ENCODE results near the gene HMGN3. TPM values are rescaled to one million over a fixed set of nuclear protein-coding genes. Genes with fewer than 3 reads are reported as not detected.

HMGN3 gene
- total and polyA plus RNA-seq, 11 donors, result 69.4 to 219 (median 127) TPM

GRCh38 chr6:79236711-79237110 lies 2.2 kb upstream of the HMGN3 start:
- Histone ChIP-seq H3K27ac (no peak overlapping the region), H3K27me3 (no peaks in the 10 kb centered on the region), H3K9me3 (no peaks in the 10 kb centered on the region), H3K36me3 (no peaks in the 10 kb centered on the region), H3K4me3 (no peak overlapping the region), H3K4me1 (peaks cover under 1 to 30% (median 11%) of the 10 kb centered on the region in 12 donors)
- 79 to 86% (median 84%) methylated on average over 3 of the region's 3 CpGs for WGBS, 4 donors
- DNase-seq, result no peak
- intact Hi-C loops (cut with DNase I), result loop anchor here in 5 of 10 donors (10.0 kb wide), 4 partner anchors 162 to 868 kb away; partner anchors contain the start of genes LCA5 (in 3 of the 5), BCKDHB (in 1 of the 5) and PHIP (in 1 of the 5)
- no peak for TF ChIP-seq POLR2A (IDR thresholded peaks at IDR 0.05)
- no peak for TF ChIP-seq CTCF (IDR thresholded peaks at IDR 0.05)
- ATAC-seq, result no peak

- DNase-seq (peak; percentile 89 to 96 (median 94)), ATAC-seq (peak; percentile 96 to 97 (median 96))
- intact Hi-C loops (cut with DNase I), result loop anchor here (1.0 to 10.0 kb wide), 12 partner anchors 55 to 871 kb away; partner anchors contain the start of genes PHIP (in 8 of the 10), LCA5 (in 7 of the 10) and BCKDHB (in 1 of the 10)
- peak overlapping the region; percentile 86 to 98 (median 92) for H3K27ac ChIP-seq
- no peaks in the 10 kb centered on the region for H3K36me3 ChIP-seq
- 0% methylated on average over 20 to 41 of the region's 41 CpGs for whole genome bisulfite sequencing, 4 donors
- peak in 10 of 12 donors; percentile 16 to 63 (median 36) for TF ChIP-seq CTCF (IDR thresholded peaks at IDR 0.05)
- TF ChIP-seq POLR2A (IDR thresholded peaks at IDR 0.05), result peak; percentile 19 to 70
- H3K27me3 ChIP-seq, result no peaks in the 10 kb centered on the region
- H3K9me3 ChIP-seq, result no peaks in the 10 kb centered on the region
- H3K4me3 ChIP-seq, result peak overlapping the region; percentile 55 to 89 (median 74)
- H3K4me1 ChIP-seq, result peaks cover 0 to 25% (median 11%) of the 10 kb centered on the region in 12 donors
These were observed 802 bp downstream of the HMGN3 start for GRCh38 chr6:79233611-79234149.

GRCh38 chr6:79232696-79233462 lies 1.6 kb downstream of the HMGN3 start:
- no peak for ATAC-seq
- Histone ChIP-seq H3K4me3 (peak overlapping the region; percentile 55 to 89 (median 74)), H3K36me3 (no peaks in the 10 kb centered on the region), H3K27ac (peak overlapping the region; percentile 86 to 98 (median 92)), H3K4me1 (peaks cover 0 to 25% (median 11%) of the 10 kb centered on the region in 12 donors), H3K27me3 (no peaks in the 10 kb centered on the region), H3K9me3 (no peaks in the 10 kb centered on the region)
- TF ChIP-seq CTCF (IDR thresholded peaks at IDR 0.05) (no peak), POLR2A (IDR thresholded peaks at IDR 0.05) (no peak)
- intact Hi-C loops (cut with DNase I), result loop anchor here (2.0 to 10.0 kb wide), 8 partner anchors 54 to 872 kb away; partner anchors contain the start of genes LCA5 (in 7 of the 10), PHIP (in 5 of the 10) and BCKDHB (in 1 of the 10)
- DNase-seq, result no peak
- WGBS, 4 donors, result 91 to 93% (median 92%) methylated on average over 6 of the region's 6 CpGs

GRCh38 chr6:79231666-79232065 lies 2.8 kb downstream of the HMGN3 start:
- Histone ChIP-seq H3K27me3 (no peaks in the 10 kb centered on the region), H3K4me3 (no peak overlapping the region), H3K27ac (no peak overlapping the region), H3K9me3 (no peaks in the 10 kb centered on the region), H3K4me1 (peaks cover 0 to 31% (median 16%) of the 10 kb centered on the region in 12 donors), H3K36me3 (no peaks in the 10 kb centered on the region)
- ATAC-seq (no peak), DNase-seq (no peak)
- TF ChIP-seq POLR2A (IDR thresholded peaks at IDR 0.05) (no peak), CTCF (IDR thresholded peaks at IDR 0.05) (no peak)
- intact Hi-C loops (cut with DNase I), result loop anchor here (2.0 to 10.0 kb wide), 8 partner anchors 53 to 873 kb away; partner anchors contain the start of genes LCA5 (in 7 of the 10), PHIP (in 5 of the 10) and BCKDHB (in 1 of the 10)

All from heart left ventricle (tissue), 16 donors.